GM21390 (cell line): ENCODE measurements around the gene DLG1.

Experiments
- ATAC-seq: cut with Tn5 transposase; IDR thresholded peaks from one replicate; pipeline ENCODE4 v1.9.1; 2021; ENCODE audit not compliant: unreplicated experiment

Gene DLG1

DNA sequence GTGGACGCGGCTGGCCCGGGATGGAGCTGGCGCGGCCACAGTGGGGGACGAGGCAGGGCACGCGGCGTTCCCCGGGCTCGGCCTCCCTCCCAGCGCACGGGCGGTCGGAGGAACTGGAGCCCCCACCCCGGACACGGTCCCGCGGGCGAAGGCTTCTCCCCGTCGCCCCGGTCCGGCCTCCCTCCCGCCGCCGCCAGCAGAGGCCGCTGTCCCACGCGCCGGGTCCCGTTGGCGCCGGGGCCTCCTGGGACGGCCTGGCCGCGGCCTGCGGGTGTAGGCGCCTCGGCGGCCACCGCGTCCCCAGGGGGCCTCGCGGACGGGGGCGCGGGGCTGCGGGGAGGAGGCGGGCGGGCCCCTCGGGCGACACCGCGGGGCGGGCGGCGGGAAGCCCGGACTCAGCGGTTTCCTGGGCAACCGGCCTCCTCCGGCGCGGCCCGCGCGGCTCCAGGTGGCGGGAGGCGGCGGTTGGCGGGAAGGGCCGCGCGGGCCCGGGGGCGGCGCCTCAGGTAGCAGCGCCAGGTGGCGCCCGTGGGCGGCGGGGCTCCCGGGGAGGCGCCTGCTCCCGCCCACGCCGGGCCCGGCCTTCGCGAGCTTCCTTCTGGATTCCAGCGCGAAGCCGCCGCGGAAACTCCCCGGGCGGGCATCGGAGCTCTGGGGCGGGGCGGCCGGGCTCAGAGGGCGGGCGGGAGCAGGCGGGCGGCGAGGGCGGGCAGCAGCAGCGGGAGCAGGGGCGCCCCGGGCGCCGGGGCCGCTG is 295.5 kb downstream of the DLG1 start:
- ATAC-seq: peak; percentile 79

DNA sequence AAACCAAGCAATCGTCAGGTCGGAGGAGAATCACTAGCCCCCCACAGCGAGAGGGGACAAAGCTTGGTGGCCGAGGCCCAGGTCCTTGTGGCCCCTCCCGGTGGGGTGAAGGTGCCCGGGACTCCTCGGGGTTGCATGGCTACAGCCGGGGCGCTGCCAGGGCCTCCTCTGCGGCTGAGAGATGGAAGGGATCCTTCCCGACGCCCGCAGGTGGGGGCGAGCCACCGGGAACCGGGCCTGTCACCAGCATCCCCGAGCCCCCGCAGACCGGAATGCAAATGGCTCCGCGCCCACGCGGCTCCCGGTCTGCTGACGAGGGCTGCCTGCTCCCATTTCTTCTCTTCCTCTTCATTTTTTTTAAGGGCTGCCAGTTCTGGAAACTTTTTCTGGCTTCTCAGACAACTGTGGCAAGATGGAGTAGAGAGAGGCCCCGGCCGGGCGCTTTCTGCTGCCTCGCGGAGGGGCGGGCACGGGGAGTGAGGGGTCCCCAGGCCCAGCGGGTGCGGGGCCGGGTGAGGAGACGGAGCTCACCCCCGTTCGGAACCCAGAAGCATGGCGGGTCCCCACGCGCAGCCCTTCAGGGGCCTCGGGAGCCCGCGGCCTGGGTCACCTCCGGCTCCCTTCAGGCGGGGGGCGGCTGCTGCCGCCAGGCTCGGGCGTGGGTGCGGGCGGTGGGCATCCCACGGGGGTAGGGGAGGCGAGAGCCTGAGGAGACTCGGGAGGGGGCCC is 296.3 kb downstream of the DLG1 start:
- peak; percentile 10 for ATAC-seq

DNA sequence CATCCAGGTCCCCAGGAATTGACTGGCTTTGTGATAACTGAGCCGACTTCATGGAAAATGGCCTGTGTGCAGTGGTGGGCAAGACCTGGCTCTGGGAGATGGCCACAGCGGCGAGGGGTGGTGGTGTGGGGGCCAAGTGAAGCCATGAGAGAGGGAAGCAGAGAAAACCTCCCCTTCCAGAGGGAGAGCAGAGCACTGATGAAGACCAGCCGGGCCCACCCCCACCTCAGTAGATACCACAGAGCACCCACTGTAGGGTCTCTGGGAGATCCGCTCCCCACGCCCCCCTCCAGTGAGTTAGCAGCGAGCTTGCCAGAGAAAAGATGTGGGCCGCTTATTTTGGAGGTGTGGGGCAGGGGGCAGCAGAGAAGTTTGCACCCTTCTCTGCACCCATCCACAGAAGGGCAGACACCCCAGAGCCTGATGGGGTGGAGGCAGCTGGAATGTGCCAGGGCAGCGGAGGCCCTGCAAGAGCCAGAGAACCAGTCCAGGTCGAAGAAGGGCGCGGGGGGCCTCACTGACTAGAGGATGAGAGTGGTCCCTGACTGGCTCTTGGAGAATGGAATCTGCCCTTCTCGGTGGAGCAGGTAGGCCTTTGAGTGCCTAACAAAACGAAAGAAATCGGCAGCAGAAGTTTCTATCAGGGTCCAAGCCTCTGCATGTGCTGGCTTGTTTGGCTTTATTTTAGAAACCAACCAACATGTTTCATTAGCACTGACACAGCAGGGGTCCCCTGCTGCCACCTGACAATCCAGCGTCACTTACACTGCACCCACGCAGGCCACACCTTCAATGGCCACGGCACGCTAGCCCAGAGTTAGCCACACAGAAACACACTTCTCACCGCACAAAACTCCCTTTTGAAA is 297.1 kb downstream of the DLG1 start:
- no peak for ATAC-seq

DNA sequence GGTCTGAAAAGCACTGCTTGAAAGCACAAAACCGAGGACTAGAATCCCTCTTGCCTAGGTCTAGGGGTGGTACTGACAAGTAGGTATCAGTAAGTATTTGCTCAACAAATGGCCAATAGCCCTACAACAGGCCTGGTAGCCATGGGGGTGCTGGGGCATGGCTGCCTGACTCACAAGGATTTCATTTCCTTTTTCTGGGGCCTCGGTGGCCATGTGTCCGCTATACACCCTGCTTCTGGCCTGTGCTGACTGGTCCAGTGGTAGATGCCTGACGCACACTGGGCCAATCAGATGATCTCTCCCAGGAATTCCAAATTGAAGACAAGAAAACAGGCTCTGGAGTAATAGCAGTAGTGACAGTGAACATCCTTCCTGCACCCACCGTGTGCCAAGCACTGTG is 298.2 kb downstream of the DLG1 start:
- ATAC-seq: no peak

DNA sequence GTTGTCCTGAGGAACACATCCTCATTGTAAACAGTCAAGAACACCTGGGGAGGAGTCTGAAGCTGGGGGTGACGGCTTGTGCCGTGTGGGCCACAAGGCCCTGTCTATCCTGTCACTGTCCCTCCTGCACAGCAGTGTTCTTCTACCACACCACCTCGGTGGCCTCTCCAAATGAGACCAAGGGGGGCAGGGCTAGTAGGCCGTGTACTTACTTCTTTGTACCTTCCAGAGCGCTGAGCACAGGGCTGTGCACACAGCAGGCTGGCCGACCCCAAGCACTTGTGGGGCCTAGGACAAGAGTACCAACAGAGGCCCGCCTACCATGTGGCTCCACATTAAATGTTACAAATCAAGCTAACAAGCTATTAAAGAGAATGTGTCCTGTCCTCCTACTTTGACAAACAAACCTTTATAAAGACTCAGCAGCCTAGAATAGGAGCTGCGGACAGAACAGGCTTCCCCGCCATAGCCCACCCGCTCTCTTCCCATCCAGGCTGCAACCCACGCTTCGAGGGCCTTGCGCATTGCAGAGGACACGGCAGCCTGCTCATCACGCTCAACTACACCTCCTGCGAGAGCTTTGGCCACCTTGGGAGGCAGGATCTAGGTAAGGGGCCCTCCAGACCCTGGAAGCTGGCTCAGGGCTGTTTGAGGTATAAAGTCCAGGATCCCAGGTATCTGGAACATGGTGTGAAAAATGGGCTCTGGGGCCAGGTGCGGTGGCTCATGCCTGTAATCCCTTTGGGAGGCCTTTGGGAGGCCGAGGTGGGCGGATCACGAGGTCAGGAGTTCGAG is 299.2 kb downstream of the DLG1 start:
- no peak for ATAC-seq

DNA sequence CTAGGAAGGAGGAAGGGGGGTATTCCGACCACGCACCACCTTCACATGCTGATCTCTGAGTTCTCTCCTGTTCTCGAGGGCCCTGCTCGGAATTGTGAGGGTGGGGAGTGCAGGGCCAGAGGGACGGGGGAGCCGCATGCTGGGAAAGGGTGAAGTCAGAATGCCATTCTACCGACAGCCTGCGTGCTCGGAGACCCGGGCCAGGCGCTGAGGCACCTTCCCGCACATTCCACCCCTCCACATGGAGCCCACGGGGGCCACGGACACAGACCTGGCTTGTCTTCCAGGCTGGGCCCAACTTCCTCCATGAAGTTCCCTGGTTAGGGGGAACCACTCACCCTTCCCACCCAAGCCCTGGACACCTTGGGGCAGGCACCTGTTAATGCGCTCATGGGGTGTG is 301.1 kb downstream of the DLG1 start:
- ATAC-seq: no peak

DNA sequence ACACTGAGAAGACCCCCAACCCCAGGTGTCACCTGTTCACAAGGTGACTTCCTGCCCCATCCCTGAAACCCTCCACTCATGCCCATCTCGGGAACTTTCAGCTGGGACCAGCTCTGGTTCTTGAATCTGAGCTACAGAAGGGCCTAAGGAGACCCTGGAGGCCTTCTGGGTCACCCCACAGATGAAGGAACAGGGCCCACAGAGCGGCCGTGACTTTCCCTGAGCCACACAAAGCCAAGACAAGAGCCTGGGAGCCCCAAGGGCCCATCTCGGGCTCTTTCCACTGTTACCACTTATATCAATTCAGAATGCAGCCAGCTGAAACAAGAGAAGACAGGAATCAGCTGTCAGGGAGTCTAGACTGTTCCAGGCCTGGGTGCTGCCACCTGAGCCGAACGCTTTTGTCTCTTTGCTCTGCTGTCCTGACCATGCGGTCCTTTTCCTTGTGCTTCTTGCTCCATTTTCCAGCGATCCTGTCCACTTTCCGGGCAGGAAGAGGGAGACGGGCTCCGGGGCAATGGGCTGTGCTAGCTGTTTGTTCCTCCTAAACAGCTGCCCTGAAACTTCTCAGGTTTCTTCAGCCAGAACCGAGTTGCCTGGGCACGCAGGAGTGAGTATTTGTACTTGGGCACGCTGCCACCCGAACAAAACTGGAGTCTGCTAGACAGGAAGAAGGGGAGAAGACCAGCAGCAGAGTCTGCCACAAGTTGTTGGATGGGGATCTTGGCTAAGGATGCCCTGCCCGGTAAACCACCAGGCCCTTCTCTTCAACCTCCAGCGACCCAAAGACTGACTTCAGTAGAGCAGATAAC is 301.8 kb downstream of the DLG1 start:
- ATAC-seq: no peak

DNA sequence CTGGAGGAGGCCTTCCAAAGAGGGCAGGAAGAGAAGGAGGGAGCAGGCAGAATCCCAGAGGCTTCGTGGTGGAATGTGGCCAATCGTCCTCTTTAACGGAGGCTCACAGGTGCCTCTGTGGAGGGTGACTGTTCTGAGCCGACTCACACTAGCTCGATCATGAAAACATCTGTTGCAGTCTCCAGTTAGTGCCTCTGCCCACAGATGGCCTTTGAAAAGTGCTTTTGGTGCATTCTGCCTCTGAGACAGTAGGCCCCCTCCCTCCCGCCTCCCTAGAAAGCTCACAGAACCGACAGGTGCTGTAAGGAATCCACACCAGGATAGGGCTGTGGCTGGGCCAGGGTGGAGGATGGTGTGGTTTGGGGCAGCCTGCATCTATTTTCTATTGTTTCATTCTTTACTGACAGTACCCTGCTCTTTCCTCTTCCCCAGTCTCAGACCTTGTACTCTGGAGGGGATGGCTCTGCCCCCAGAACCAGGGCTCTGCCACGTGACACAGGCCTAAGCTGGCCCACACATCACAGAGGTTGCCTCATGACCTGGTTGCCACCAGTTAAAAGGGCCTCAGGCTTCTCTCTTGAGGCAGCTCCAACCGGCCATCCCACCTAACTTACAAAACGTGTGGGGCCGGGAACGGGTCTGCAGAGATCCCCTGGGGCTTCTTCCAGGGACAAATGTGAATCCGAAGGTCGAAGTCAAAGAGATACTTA is 302.6 kb downstream of the DLG1 start:
- ATAC-seq: no peak

DNA sequence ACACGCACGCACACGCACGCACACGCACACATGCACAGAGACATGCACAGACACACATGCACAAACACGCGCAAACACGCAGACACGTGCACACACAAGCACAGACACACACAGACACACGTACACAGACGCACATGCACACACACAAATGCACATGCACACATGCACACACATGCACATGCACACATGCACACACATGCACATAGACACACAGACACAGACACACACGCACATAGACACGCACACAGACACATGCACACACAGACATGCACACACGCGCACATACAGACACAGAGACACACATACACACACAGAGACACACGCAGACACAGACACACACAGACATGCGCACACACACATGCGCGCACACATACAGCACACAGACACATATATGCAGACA is 303.4 kb downstream of the DLG1 start:
- ATAC-seq: no peak

DNA sequence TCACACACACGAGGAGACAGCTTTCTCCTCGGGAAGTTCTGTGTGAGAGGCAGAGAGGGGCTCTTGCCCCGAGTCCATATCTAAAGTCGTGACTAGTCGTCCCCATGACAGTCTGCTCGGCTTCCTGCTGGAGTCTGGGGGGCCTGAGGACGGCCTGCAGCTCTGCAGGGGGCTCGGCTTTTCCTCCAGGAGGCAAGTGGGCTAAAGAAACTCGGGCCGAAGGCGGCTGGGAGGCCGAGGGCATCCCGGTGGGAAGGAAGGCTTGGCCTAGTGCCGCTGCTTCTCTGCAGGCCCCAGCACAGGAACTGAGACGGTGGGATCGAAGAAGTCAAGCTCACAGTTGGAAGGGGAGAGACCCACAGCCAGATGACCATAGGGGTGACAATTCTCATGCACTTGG is 304.4 kb downstream of the DLG1 start:
- no peak for ATAC-seq
